A673 (cell line): ENCODE data around the gene ACAD11. TPM values are rescaled to one million over a fixed set of nuclear protein-coding genes. Genes with fewer than 3 reads are reported as not detected.

Experiments used
- BruUV-seq: library from RNA; stranded (reverse); fragments of 400-500 nt; replicated peaks from 2 replicates; lab custom pipeline; 2021; lab: Mats Ljungman, UMichigan
- CTCF ChIA-PET: fragments of 300-600 bp; sonication (Branson Sonifier 250); formaldehyde crosslinking; loops from one replicate; lab custom pipeline; 2022; ENCODE audit warnings: antibody characterized with exemption; lab: Charles Lee
- POLR2A ChIA-PET: fragments of 300-600 bp; sonication (Branson Sonifier 250); formaldehyde crosslinking; loops from one replicate; lab custom pipeline; 2022; ENCODE audit warnings: antibody characterized with exemption; ENCODE audit not compliant: low non-redundant PET; lab: Charles Lee
- DNase-seq: peaks from one replicate; pipeline ENCODE4 v3.0.0-alpha.2; 2015; ENCODE audit warnings: low spot score
- H3K27ac ChIP-seq: fragments of 200-600 bp; sonication (generic); 2 replicates; pipeline ENCODE4 v1.5.1; 2016; ENCODE audit warnings: mixed run types, low read depth, mild to moderate bottlenecking, mixed read lengths, antibody characterized with exemption, low read length; ENCODE audit not compliant: poor library complexity, severe bottlenecking
- H3K27me3 ChIP-seq: fragments of 200-600 bp; sonication (generic); replicated peaks from 2 replicates; pipeline ENCODE4 v1.6.1; 2017; ENCODE audit warnings: mixed run types, low read depth, mild to moderate bottlenecking, mixed read lengths, antibody characterized with exemption, low read length; ENCODE audit not compliant: insufficient read depth, poor library complexity
- H3K36me3 ChIP-seq: fragments of 200-600 bp; sonication (generic); 2 replicates; pipeline ENCODE4 v1.6.1; 2016; ENCODE audit warnings: mixed run types, mild to moderate bottlenecking, mixed read lengths, antibody characterized with exemption, low read length; ENCODE audit not compliant: insufficient read depth, poor library complexity, severe bottlenecking
- H3K4me1 ChIP-seq: fragments of 200-600 bp; sonication (generic); 2 replicates; pipeline ENCODE4 v1.6.1; 2017; ENCODE audit warnings: mixed run types, mild to moderate bottlenecking, mixed read lengths, antibody characterized with exemption, low read length; ENCODE audit not compliant: insufficient read depth, poor library complexity, severe bottlenecking
- H3K4me3 ChIP-seq: fragments of 200-600 bp; sonication (generic); 2 replicates; pipeline ENCODE4 v1.5.1; 2016; ENCODE audit warnings: low read depth, mixed run types, mild to moderate bottlenecking, mixed read lengths, low read length; ENCODE audit not compliant: poor library complexity, severe bottlenecking
- H3K9me3 ChIP-seq: fragments of 200-600 bp; sonication (generic); 2 replicates; pipeline ENCODE4 v1.6.1; 2016; ENCODE audit warnings: mixed run types, low read depth, mild to moderate bottlenecking, mixed read lengths, antibody characterized with exemption, low read length; ENCODE audit not compliant: poor library complexity, severe bottlenecking
- CTCF ChIP-seq: fragments of 300-800, 200-600 bp; sonication (generic); conservative IDR thresholded peaks from 2 replicates; pipeline ENCODE4 v1.5.1; 2017; ENCODE audit warnings: low read depth, mild to moderate bottlenecking, antibody characterized with exemption, low read length, moderate library complexity, mixed read lengths
- EZH2 ChIP-seq: fragments of 200-600 bp; sonication (generic); IDR thresholded peaks from 2 replicates; pipeline ENCODE4 v1.6.1; 2017; ENCODE audit warnings: borderline replicate concordance, low read depth, mild to moderate bottlenecking, mixed read lengths, antibody characterized with exemption, low read length; ENCODE audit not compliant: poor library complexity, severe bottlenecking
- intact Hi-C: fragments of 100-400 bp; cut with micrococcal nuclease; formaldehyde crosslinking; loops from one replicate; pipeline ENCODE4 v1.10.0; 2022; ENCODE audit not compliant: unreplicated experiment
- total RNA-seq: library from RNA; stranded (reverse); gene quantifications from 2 replicates; pipeline ENCODE4 v1.2.3, GENCODE V29; 2021

The ACAD11 gene
- total RNA-seq, 1 experiment from 2014 or later, result 10.4 TPM

- CTCF ChIA-PET, result no interaction called here
- intact Hi-C loops, result no loop called here
- no peak for TF ChIP-seq CTCF
- TF ChIP-seq EZH2, result no peak
Measured at GRCh38 chr3:132530624-132531023, 129.0 kb downstream of the ACAD11 start.

GRCh38 chr3:132522353-132522752 is 137.3 kb downstream of the ACAD11 start:
- Histone ChIP-seq H3K4me1 (no peaks in the 10 kb centered on the region), H3K9me3 (no peaks in the 10 kb centered on the region), H3K27me3 (no peaks in the 10 kb centered on the region), H3K27ac (no peak overlapping the region), H3K4me3 (no peak overlapping the region), H3K36me3 (peaks cover 37% of the 10 kb centered on the region)
- ChIA-PET CTCF (no interaction called here), POLR2A (no interaction called here)
- DNase-seq, result no peak
- no TSS peak for BruUV-seq
- intact Hi-C loops, result no loop called here
- TF ChIP-seq CTCF (no peak), EZH2 (no peak)

More at GRCh38 chr3:132530624-132531023, 129.0 kb downstream of the ACAD11 start:
- Histone ChIP-seq H3K9me3 (no peaks in the 10 kb centered on the region), H3K4me3 (no peak overlapping the region), H3K4me1 (no peaks in the 10 kb centered on the region), H3K27ac (no peak overlapping the region), H3K36me3 (peaks cover 25% of the 10 kb centered on the region), H3K27me3 (no peaks in the 10 kb centered on the region)
- no peak for DNase-seq
- BruUV-seq, result no TSS peak
- POLR2A ChIA-PET, result no interaction called here

- no peak overlapping the region for H3K4me3 ChIP-seq
- H3K36me3 ChIP-seq, result peaks cover 42% of the 10 kb centered on the region
- no peaks in the 10 kb centered on the region for H3K27me3 ChIP-seq
- BruUV-seq, result no TSS peak
- intact Hi-C loops, result no loop called here
- ChIA-PET POLR2A (no interaction called here), CTCF (no interaction called here)
- no peak for DNase-seq
- H3K27ac ChIP-seq, result no peak overlapping the region
- no peaks in the 10 kb centered on the region for H3K4me1 ChIP-seq
- TF ChIP-seq EZH2 (no peak), CTCF (no peak)
- H3K9me3 ChIP-seq, result no peaks in the 10 kb centered on the region
Measured at GRCh38 chr3:132521901-132522300, 137.7 kb downstream of the ACAD11 start.
